HG03095 (cell line): ENCODE results near the gene TULP4.

ENCODE experiments used
- ATAC-seq: cut with Tn5 transposase; IDR thresholded peaks from one replicate; pipeline ENCODE4 v1.9.1; 2021; ENCODE audit warnings: moderate library complexity; ENCODE audit not compliant: unreplicated experiment

The TULP4 gene

GRCh38 chr6:158414851-158415262 lies 102.6 kb downstream of the TULP4 start:
- no peak for ATAC-seq

GRCh38 chr6:158415666-158416065 lies 103.4 kb downstream of the TULP4 start:
- no peak for ATAC-seq

GRCh38 chr6:158416883-158417759 lies 104.9 kb downstream of the TULP4 start:
- ATAC-seq = no peak

GRCh38 chr6:158417760-158418098 lies 105.5 kb downstream of the TULP4 start:
- ATAC-seq = no peak

GRCh38 chr6:158418501-158418900 lies 106.2 kb downstream of the TULP4 start:
- ATAC-seq = no peak

GRCh38 chr6:158419339-158419909 lies 107.2 kb downstream of the TULP4 start:
- ATAC-seq = no peak

- no peak for ATAC-seq
Observed at GRCh38 chr6:158421381-158421780, 109.1 kb downstream of the TULP4 start.

- no peak for ATAC-seq
Observed at GRCh38 chr6:158422629-158423238, 110.5 kb downstream of the TULP4 start.

GRCh38 chr6:158431036-158431435 lies 118.8 kb downstream of the TULP4 start:
- ATAC-seq = no peak

- ATAC-seq = no peak
Observed at GRCh38 chr6:158431560-158431959, 119.3 kb downstream of the TULP4 start.

GRCh38 chr6:158437571-158437970 lies 125.3 kb downstream of the TULP4 start:
- no peak for ATAC-seq

- ATAC-seq = no peak
Observed at GRCh38 chr6:158438226-158438625, 126.0 kb downstream of the TULP4 start.

- peak; percentile 96 for ATAC-seq
Observed at GRCh38 chr6:158439255-158439654, 127.0 kb downstream of the TULP4 start.

- no peak for ATAC-seq
Observed at GRCh38 chr6:158441716-158442215, 129.5 kb downstream of the TULP4 start.

- no peak for ATAC-seq
Observed at GRCh38 chr6:158442306-158442705, 130.0 kb downstream of the TULP4 start.

- no peak for ATAC-seq
Observed at GRCh38 chr6:158445426-158446085, 133.3 kb downstream of the TULP4 start.

- no peak for ATAC-seq
Observed at GRCh38 chr6:158448856-158449255, 136.6 kb downstream of the TULP4 start.

- no peak for ATAC-seq
Observed at GRCh38 chr6:158452191-158452590, 139.9 kb downstream of the TULP4 start.

GRCh38 chr6:158457131-158457530 lies 144.9 kb downstream of the TULP4 start:
- no peak for ATAC-seq

GRCh38 chr6:158457616-158458278 lies 145.5 kb downstream of the TULP4 start:
- ATAC-seq = no peak

GRCh38 chr6:158459726-158460125 lies 147.5 kb downstream of the TULP4 start:
- ATAC-seq = no peak
